Measurements from ENCODE around the gene PHYHD1.

GRCh38 chr9:128918921-128919320, 1.9 kb upstream of the PHYHD1 start:
- TF ChIP-seq CTCF (IDR thresholded peaks at IDR 0.05) (no peak), EZH2 (IDR thresholded peaks at IDR 0.05; ENCODE audit: borderline replicate concordance, insufficient read depth, low read depth, low read length, poor library complexity, severe bottlenecking) (no peak)

Data from B cell (primary cell).